ENCODE measurements around the gene ASPRV1. TPM values are rescaled to one million over a fixed set of nuclear protein-coding genes. Genes with fewer than 3 reads are reported as not detected.
"Not testable (repeated sequence)": the region's sequence is repeated elsewhere in the genome, so short reads cannot be mapped to it uniquely, and the experiment has no call there.

Gene ASPRV1
- total and polyA plus RNA-seq, 3 experiments from 2014 or later: 0.64 to 0.99 (median 0.77) TPM

- ChIA-PET POLR2A (no interaction called here), CTCF (no interaction called here)
- peak in 1 of 5 donors; percentile 9 for DNase-seq
- H3K9me3 ChIP-seq (ENCODE audit: low read length): no peaks in the 10 kb centered on the region
- H3K36me3 ChIP-seq (ENCODE audit: insufficient read depth, low read length): no peaks in the 10 kb centered on the region
- no peaks in the 10 kb centered on the region for H3K9me3 Mint-ChIP-seq
- no peak overlapping the region for H3K27ac ChIP-seq (ENCODE audit: low read depth, low read length)
- H3K36me3 Mint-ChIP-seq: no peaks in the 10 kb centered on the region
- no peaks in the 10 kb centered on the region for H3K27me3 ChIP-seq (ENCODE audit: insufficient read depth, low read length, poor library complexity, severe bottlenecking)
- no peaks in the 10 kb centered on the region for H3K27me3 Mint-ChIP-seq
- peaks cover 3 to 6% (median 4%) of the 10 kb centered on the region in 3 donors for H3K4me1 Mint-ChIP-seq
- peak overlapping the region in 3 of 8 donors; percentile 29 to 89 (median 63) for H3K27ac Mint-ChIP-seq
- peaks cover 3% of the 10 kb centered on the region for H3K4me1 ChIP-seq (ENCODE audit: insufficient read depth, low read length)
- H3K4me3 ChIP-seq (ENCODE audit: low read length): no peak overlapping the region
- H3K4me3 Mint-ChIP-seq: no peak overlapping the region
Observed at GRCh38 chr2:69952336-69953115, 8.9 kb downstream of the ASPRV1 start.

- H3K27me3 ChIP-seq (ENCODE audit: insufficient read depth, low read length, poor library complexity, severe bottlenecking); H3K27me3 Mint-ChIP-seq; H3K36me3 Mint-ChIP-seq; CTCF ChIA-PET; H3K4me3 Mint-ChIP-seq; H3K36me3 ChIP-seq (ENCODE audit: insufficient read depth, low read length); H3K9me3 ChIP-seq (ENCODE audit: low read length); H3K27ac Mint-ChIP-seq; H3K4me3 ChIP-seq (ENCODE audit: low read length); POLR2A ChIA-PET; H3K9me3 Mint-ChIP-seq; DNase-seq; H3K27ac ChIP-seq (ENCODE audit: low read depth, low read length): not testable (repeated sequence)
- H3K4me1 ChIP-seq (ENCODE audit: insufficient read depth, low read length): peaks cover 21% of the 10 kb centered on the region
- H3K4me1 Mint-ChIP-seq: peaks cover 22 to 24% (median 22%) of the 10 kb centered on the region in 3 donors
Observed at GRCh38 chr2:69950671-69951070, 10.8 kb downstream of the ASPRV1 start.

GRCh38 chr2:69950241-69950640 is 11.2 kb downstream of the ASPRV1 start:
- Histone ChIP-seq H3K27me3 (ENCODE audit: insufficient read depth, low read length, poor library complexity, severe bottlenecking) (no peaks in the 10 kb centered on the region), H3K27ac (ENCODE audit: low read depth, low read length) (no peak overlapping the region), H3K36me3 (ENCODE audit: insufficient read depth, low read length) (no peaks in the 10 kb centered on the region), H3K9me3 (ENCODE audit: low read length) (no peaks in the 10 kb centered on the region), H3K4me1 (ENCODE audit: insufficient read depth, low read length) (peaks cover 25% of the 10 kb centered on the region), H3K4me3 (ENCODE audit: low read length) (no peak overlapping the region)
- H3K27me3 Mint-ChIP-seq: no peaks in the 10 kb centered on the region
- ChIA-PET CTCF (no interaction called here), POLR2A (no interaction called here)
- H3K36me3 Mint-ChIP-seq: peaks cover 0 to 3% (median 0%) of the 10 kb centered on the region in 3 donors
- peak overlapping the region in 1 of 8 donors; percentile 32 for H3K27ac Mint-ChIP-seq
- DNase-seq: no peak
- peaks cover 26 to 28% (median 26%) of the 10 kb centered on the region in 3 donors for H3K4me1 Mint-ChIP-seq
- H3K4me3 Mint-ChIP-seq: no peak overlapping the region
- no peaks in the 10 kb centered on the region for H3K9me3 Mint-ChIP-seq

GRCh38 chr2:69948963-69949645 is 12.3 kb downstream of the ASPRV1 start:
- no peak overlapping the region for H3K4me3 ChIP-seq (ENCODE audit: low read length)
- CTCF ChIA-PET: no interaction called here
- H3K36me3 Mint-ChIP-seq: peaks cover 0 to 6% (median 0%) of the 10 kb centered on the region in 3 donors
- peak overlapping the region in 3 of 8 donors; percentile 70 to 85 (median 81) for H3K27ac Mint-ChIP-seq
- DNase-seq: peak in 1 of 5 donors; percentile 26
- no peaks in the 10 kb centered on the region for H3K36me3 ChIP-seq (ENCODE audit: insufficient read depth, low read length)
- POLR2A ChIA-PET: no interaction called here
- peaks cover 25% of the 10 kb centered on the region for H3K4me1 ChIP-seq (ENCODE audit: insufficient read depth, low read length)
- no peak overlapping the region for H3K4me3 Mint-ChIP-seq
- H3K27me3 ChIP-seq (ENCODE audit: insufficient read depth, low read length, poor library complexity, severe bottlenecking): no peaks in the 10 kb centered on the region
- no peaks in the 10 kb centered on the region for H3K9me3 Mint-ChIP-seq
- no peaks in the 10 kb centered on the region for H3K27me3 Mint-ChIP-seq
- no peak overlapping the region for H3K27ac ChIP-seq (ENCODE audit: low read depth, low read length)
- H3K4me1 Mint-ChIP-seq: peaks cover 26 to 28% (median 26%) of the 10 kb centered on the region in 3 donors
- no peaks in the 10 kb centered on the region for H3K9me3 ChIP-seq (ENCODE audit: low read length)

GRCh38 chr2:69948032-69948962 is 13.1 kb downstream of the ASPRV1 start:
- no peak overlapping the region for H3K4me3 Mint-ChIP-seq
- H3K27ac Mint-ChIP-seq: peak overlapping the region in 4 of 8 donors; percentile 90 to 97 (median 92)
- Histone ChIP-seq H3K4me1 (ENCODE audit: insufficient read depth, low read length) (peaks cover 25% of the 10 kb centered on the region), H3K27ac (ENCODE audit: low read depth, low read length) (no peak overlapping the region), H3K9me3 (ENCODE audit: low read length) (no peaks in the 10 kb centered on the region), H3K27me3 (ENCODE audit: insufficient read depth, low read length, poor library complexity, severe bottlenecking) (no peaks in the 10 kb centered on the region), H3K4me3 (ENCODE audit: low read length) (no peak overlapping the region), H3K36me3 (ENCODE audit: insufficient read depth, low read length) (no peaks in the 10 kb centered on the region)
- ChIA-PET POLR2A (no interaction called here), CTCF (no interaction called here)
- peak in 1 of 5 donors; percentile 42 for DNase-seq
- H3K27me3 Mint-ChIP-seq: no peaks in the 10 kb centered on the region
- H3K4me1 Mint-ChIP-seq: peaks cover 26 to 28% (median 26%) of the 10 kb centered on the region in 3 donors
- no peaks in the 10 kb centered on the region for H3K9me3 Mint-ChIP-seq
- H3K36me3 Mint-ChIP-seq: peaks cover 0 to 6% (median 6%) of the 10 kb centered on the region in 3 donors

GRCh38 chr2:69947325-69947931 is 14.0 kb downstream of the ASPRV1 start:
- Mint-ChIP-seq H3K27me3 (no peaks in the 10 kb centered on the region), H3K4me1 (peaks cover 26 to 28% (median 26%) of the 10 kb centered on the region in 3 donors), H3K9me3 (no peaks in the 10 kb centered on the region), H3K36me3 (peaks cover 0 to 12% (median 6%) of the 10 kb centered on the region in 3 donors), H3K27ac (peak overlapping the region; percentile 73 to 97 (median 93)), H3K4me3 (peak overlapping the region in 4 of 7 donors; percentile 24 to 54 (median 39))
- POLR2A ChIA-PET: no interaction called here
- H3K4me1 ChIP-seq (ENCODE audit: insufficient read depth, low read length): peaks cover 25% of the 10 kb centered on the region
- CTCF ChIA-PET: no interaction called here
- H3K4me3 ChIP-seq (ENCODE audit: low read length): no peak overlapping the region
- no peaks in the 10 kb centered on the region for H3K9me3 ChIP-seq (ENCODE audit: low read length)
- no peaks in the 10 kb centered on the region for H3K36me3 ChIP-seq (ENCODE audit: insufficient read depth, low read length)
- no peaks in the 10 kb centered on the region for H3K27me3 ChIP-seq (ENCODE audit: insufficient read depth, low read length, poor library complexity, severe bottlenecking)
- DNase-seq: no peak
- H3K27ac ChIP-seq (ENCODE audit: low read depth, low read length): peak overlapping the region; percentile 40
